NB4 (cell line): ENCODE measurements around the gene LOXL3.

Experiments
- DNase-seq: peaks from one replicate; pipeline ENCODE4 v3.0.0; 2010; ENCODE audit warnings: low read depth
- H3K4me3 ChIP-seq: one replicate; pipeline ENCODE4 v1.5.1; 2011; ENCODE audit warnings: mild to moderate bottlenecking, low read depth, low read length, moderate library complexity
- CTCF ChIP-seq: IDR thresholded peaks from one replicate; pipeline ENCODE4 v1.5.1; 2012; ENCODE audit warnings: low read depth, low read length
- MAX ChIP-seq: IDR thresholded peaks from 2 replicates; pipeline ENCODE4 v1.6.1; 2011; ENCODE audit warnings: low read depth, low read length
- MYC ChIP-seq: IDR thresholded peaks from 2 replicates; pipeline ENCODE4 v1.6.1; 2011; ENCODE audit warnings: low read depth, low read length
- POLR2A ChIP-seq: IDR thresholded peaks from 2 replicates; pipeline ENCODE4 v1.6.1; 2011; ENCODE audit warnings: mild to moderate bottlenecking; ENCODE audit not compliant: insufficient read length; ENCODE audit errors: extremely low read depth

Gene LOXL3

GRCh38 chr2:74593826-74594772 is 40.4 kb upstream of the LOXL3 start:
- DNase-seq = no peak

GRCh38 chr2:74588664-74589063 is 34.9 kb upstream of the LOXL3 start:
- H3K4me3 ChIP-seq = no peak overlapping the region
- no peak for TF ChIP-seq MYC
- no peak for TF ChIP-seq CTCF
- no peak for TF ChIP-seq POLR2A
- no peak for TF ChIP-seq MAX
- DNase-seq = no peak

More at GRCh38 chr2:74593826-74594772, 40.4 kb upstream of the LOXL3 start:
- TF ChIP-seq POLR2A (no peak), MYC (no peak), CTCF (no peak), MAX (no peak)
- no peak overlapping the region for H3K4me3 ChIP-seq

GRCh38 chr2:74587664-74588277 is 34.0 kb upstream of the LOXL3 start:
- peak; percentile 89 for DNase-seq
- TF ChIP-seq POLR2A (no peak), MYC (peak; percentile 48; the same call in 1 of the 2 replicates), CTCF (peak; percentile 54), MAX (peak; percentile 40; the same call in 1 of the 2 replicates)
- no peak overlapping the region for H3K4me3 ChIP-seq

GRCh38 chr2:74585406-74586185 is 31.9 kb upstream of the LOXL3 start:
- TF ChIP-seq CTCF (no peak), MYC (no peak), MAX (no peak), POLR2A (no peak)
- no peak overlapping the region for H3K4me3 ChIP-seq
- DNase-seq = no peak

GRCh38 chr2:74584088-74584645 is 30.4 kb upstream of the LOXL3 start:
- DNase-seq = no peak
- no peak overlapping the region for H3K4me3 ChIP-seq
- no peak for TF ChIP-seq CTCF
- TF ChIP-seq MYC = no peak
- TF ChIP-seq MAX = no peak
- no peak for TF ChIP-seq POLR2A
